SW480 (cell line): ENCODE measurements around the gene RC3H1.
"Not testable (repeated sequence)": the region's sequence is repeated elsewhere in the genome, so short reads cannot be mapped to it uniquely, and the experiment has no call there.

Experiments used
- DNase-seq: peaks from one replicate; pipeline ENCODE4 v3.0.0-alpha.2; 2016; ENCODE audit warnings: low spot score

Gene RC3H1

GRCh38 chr1:174021591-174022079 is 522 bp downstream of the RC3H1 start:
- peak; percentile 64 for DNase-seq

GRCh38 chr1:174018565-174018964 is 3.6 kb downstream of the RC3H1 start:
- no peak for DNase-seq

DNA sequence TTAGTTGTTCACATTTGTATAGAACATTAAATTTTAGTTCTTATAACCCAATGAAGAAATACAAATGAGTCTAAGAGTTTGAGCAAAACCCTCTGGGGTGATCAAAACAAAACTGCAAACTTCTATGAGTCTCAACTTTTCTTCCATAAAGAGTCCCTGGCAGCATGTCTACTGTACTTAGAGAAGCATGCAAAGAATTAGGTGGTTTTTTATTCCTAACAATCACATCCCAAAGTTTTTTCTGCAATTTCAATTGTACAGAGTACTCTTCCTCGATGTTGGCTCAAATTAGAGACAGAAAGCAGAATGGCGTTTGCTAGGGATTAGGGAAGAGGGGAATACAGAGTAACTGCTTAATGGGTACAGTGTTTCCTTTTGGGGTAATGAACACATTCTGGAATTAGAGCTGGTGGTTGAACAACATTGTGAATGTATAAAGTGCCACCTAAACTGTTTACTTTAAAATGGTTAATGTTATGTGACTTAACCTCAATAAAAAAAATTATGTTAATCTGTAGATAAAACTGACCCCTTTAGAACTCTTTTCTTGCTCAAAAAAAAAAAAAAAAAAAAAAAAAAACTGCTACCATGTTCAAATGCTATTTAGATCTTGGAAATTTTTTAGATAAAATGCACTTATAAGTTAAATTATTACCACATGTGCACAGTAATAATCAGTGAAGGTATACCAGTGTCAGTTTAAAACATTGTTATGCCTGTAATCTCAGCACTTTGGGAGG is 4.8 kb downstream of the RC3H1 start:
- no peak for DNase-seq

GRCh38 chr1:174013864-174014418 is 8.2 kb downstream of the RC3H1 start:
- DNase-seq = no peak

DNA sequence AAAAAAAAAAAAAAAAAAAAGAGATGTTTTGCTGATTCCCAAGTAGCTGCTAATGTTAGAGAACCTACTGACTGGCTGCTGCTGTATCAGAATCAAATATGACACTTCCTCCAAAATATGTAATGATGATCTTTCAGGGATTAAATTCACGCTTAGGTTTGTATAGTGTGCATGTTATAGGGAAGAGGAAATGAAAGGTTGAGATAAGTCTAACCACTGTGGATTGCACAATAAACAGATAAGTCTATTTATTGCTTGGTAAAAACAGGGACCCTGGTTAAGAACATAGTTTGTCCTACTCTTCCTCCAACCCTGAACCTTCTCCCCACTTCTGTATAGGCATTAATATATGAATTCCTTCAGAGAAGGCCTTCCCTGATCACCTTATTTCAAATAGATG is 13.2 kb downstream of the RC3H1 start:
- no peak for DNase-seq

DNA sequence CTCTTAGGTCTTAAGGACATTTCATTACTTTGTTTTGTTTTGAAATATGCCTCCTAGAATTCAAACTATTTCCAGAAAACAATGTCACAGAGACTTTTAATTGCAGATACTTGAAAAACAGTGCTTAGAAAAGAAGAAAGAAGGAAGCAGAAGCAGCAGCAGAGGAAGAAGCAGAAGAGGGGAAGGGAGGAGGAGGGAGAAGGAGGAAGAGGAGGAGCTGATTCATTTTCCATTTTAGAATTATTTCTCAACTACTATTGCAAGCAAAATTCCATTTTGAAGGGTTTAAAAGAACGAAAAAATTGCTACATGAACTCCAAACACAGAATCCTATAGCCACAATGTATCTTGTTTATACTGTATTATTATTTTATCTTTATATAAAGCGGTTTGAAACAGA is 13.9 kb downstream of the RC3H1 start:
- no peak for DNase-seq

DNA sequence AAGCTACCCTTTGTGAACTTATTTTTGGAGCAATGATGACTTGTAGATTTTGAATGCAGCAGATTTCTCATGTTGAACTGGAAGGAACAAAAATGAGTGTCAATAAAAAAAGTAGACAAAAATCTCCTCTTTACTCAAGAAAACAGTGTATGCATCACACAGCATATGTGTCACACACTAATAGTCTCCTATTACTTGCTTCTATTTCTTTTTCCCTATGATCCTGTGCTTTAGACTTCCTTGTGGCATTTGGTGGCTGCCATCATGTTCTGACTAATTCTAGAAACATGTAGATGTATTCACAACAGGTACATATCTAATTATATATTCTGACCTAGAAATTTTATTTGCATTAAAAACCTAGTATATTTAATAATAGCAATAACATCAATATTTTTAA is 14.3 kb downstream of the RC3H1 start:
- DNase-seq = no peak

DNA sequence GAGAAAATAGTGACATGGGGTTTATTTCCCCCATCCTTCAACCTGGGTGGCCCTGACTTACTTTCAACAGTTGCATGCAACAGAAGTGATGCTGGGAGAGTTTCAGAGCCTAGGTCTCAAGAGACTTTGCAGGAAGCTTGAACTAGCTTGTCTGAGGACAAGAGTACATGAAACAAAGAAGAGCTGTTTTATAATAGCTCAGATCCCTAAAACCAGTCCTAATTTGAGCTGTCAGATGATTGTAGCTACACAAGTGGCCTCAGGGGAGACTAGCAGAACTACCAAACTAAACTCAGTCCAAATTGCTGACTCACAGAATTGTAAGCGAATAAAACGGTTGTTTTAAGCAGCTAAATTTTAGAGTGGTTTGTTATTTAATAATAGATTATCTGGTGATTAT is 17.1 kb downstream of the RC3H1 start:
- no peak for DNase-seq

- DNase-seq = no peak
Observed at GRCh38 chr1:174003867-174004266, 18.3 kb downstream of the RC3H1 start.

DNA sequence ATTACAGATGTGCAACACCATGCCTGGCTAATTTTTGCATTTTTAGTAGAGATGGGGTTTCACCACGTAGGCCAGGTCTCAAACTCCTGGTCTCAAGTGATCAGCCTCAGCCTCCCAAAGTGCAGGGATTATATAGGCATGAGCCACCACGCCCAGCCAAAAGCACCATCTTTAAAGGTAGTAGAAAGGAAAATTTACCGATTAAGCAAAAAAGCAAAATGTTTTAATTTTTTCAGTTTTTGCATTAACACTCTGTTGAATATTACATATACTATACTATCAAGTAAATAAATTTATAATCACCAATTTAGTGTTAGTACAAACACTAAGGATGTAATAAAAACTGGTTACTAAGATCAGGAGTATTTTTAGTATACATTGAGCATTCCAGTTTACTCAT is 20.6 kb downstream of the RC3H1 start:
- DNase-seq = no peak

GRCh38 chr1:174000371-174000770 is 21.8 kb downstream of the RC3H1 start:
- no peak for DNase-seq

GRCh38 chr1:173997791-173998190 is 24.4 kb downstream of the RC3H1 start:
- DNase-seq = no peak

GRCh38 chr1:173996995-173997394 is 25.2 kb downstream of the RC3H1 start:
- DNase-seq = no peak

GRCh38 chr1:173995475-173995874 is 26.7 kb downstream of the RC3H1 start:
- DNase-seq = no peak

DNA sequence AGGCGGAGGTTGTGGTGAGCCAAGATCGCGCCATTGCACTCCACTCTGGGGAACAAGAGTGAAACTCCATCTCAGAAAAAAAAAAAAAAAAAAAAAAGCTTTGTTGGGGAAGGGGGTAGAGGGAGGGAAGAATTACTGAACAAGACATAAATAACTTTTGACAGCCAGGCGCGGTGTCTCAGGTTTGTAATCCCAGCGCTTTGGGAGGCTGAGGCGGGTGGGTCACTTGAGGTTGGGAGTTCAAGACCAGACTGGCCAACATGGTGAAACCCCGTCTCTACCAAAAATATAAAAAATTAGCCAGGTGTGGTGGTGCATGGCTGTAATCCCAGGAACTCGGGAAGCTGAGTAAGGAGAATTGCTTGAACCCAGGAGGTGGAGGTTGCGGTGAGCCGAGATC is 28.2 kb downstream of the RC3H1 start:
- not testable (repeated sequence) for DNase-seq

- DNase-seq = no peak
Observed at GRCh38 chr1:173988068-173988467, 34.1 kb downstream of the RC3H1 start.

DNA sequence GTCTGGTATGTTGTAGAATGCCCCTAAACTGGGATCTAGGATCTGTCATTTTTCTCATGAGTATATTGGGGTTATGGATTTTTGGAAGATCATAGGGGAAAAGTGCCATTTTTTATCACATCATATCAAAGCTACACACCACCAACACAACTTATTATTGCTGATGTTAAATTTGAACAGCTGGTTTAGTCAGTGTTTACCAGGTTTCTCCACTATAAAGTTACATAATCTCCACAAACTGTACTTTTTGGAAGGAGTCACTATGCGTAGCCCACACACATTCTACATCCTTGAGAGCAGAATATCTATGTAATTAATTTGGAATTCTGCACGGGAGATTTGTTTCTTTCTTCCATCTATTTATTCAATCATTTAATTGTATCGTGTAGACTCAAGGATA is 35.2 kb downstream of the RC3H1 start:
- no peak for DNase-seq

DNA sequence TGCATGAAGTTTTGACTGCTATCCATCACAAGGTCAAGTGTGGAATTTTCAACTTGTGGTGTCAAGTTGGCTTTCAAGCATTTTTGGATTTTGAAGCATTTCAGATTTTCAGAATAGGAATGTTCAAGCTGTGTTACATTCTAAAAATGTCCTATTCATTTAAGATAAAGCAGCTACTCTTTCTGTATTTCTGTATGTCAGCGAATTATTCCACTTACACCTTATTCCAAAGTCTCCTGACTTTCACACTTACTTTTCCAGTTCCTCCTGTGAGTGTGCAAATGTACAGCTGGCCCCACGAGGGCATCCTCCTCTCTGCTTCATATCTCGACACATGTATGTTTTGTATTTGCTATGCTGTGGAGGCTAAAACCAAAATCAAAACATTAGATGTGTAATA is 51.9 kb downstream of the RC3H1 start:
- DNase-seq = no peak

GRCh38 chr1:173965896-173966295 is 56.3 kb downstream of the RC3H1 start:
- DNase-seq = not testable (repeated sequence)

- DNase-seq = no peak
Observed at GRCh38 chr1:173963477-173963876, 58.7 kb downstream of the RC3H1 start.

- DNase-seq = no peak
Observed at GRCh38 chr1:173960625-173961024, 61.5 kb downstream of the RC3H1 start.

GRCh38 chr1:173954179-173954578 is 68.0 kb downstream of the RC3H1 start:
- no peak for DNase-seq

GRCh38 chr1:173948594-173948993 is 73.6 kb downstream of the RC3H1 start:
- no peak for DNase-seq

- no peak for DNase-seq
Observed at GRCh38 chr1:173946380-173946921, 75.7 kb downstream of the RC3H1 start.
